GM10847 (cell line): ENCODE data around the gene FMNL1.

ENCODE experiments used
- POLR2A ChIP-seq: IDR thresholded peaks from 2 replicates; pipeline ENCODE4 v1.6.1; 2011; ENCODE audit not compliant: insufficient read length; ENCODE audit errors: extremely low read depth

Gene FMNL1

GRCh38 chr17:45292696-45293412, 71.2 kb downstream of the FMNL1 start:
- no peak for TF ChIP-seq POLR2A

GRCh38 chr17:45293413-45294211, 71.9 kb downstream of the FMNL1 start:
- no peak for TF ChIP-seq POLR2A

- no peak for TF ChIP-seq POLR2A
These were observed 72.8 kb downstream of the FMNL1 start for GRCh38 chr17:45294506-45294905.

- no peak for TF ChIP-seq POLR2A
These were observed 74.5 kb downstream of the FMNL1 start for GRCh38 chr17:45296003-45296832.

GRCh38 chr17:45296833-45297124, 75.1 kb downstream of the FMNL1 start:
- TF ChIP-seq POLR2A = no peak
